Vagina (tissue), 2 donors: ENCODE measurements around the gene DBN1. TPM values are rescaled to one million over a fixed set of nuclear protein-coding genes. Genes with fewer than 3 reads are reported as not detected.

Experiments
- DNase-seq, 2 donors: peaks; one replicate each; pipeline ENCODE4 v3.0.0-alpha.2; 2017; ENCODE audit errors: extremely low spot score in 2 of 2
- H3K27ac ChIP-seq: fragments of 200-600 bp; sonication (generic); one replicate; pipeline ENCODE4 v1.5.1; 2019
- H3K27me3 ChIP-seq: fragments of 200-600 bp; sonication (generic); one replicate; pipeline ENCODE4 v1.5.1; 2019
- H3K36me3 ChIP-seq, 2 donors: fragments of 200-600 bp; sonication (generic); one replicate each; pipeline ENCODE4 v1.5.1; 2017 to 2019
- H3K4me1 ChIP-seq: fragments of 200-600 bp; sonication (generic); one replicate; pipeline ENCODE4 v1.5.1; 2019
- H3K4me3 ChIP-seq, 2 donors: fragments of 200-600 bp; sonication (generic); 1 replicate in 1 of 2; 2 replicates in 1 of 2; pipeline ENCODE4 v1.5.1; 2016 to 2019
- H3K9me3 ChIP-seq: fragments of 200-600 bp; sonication (generic); one replicate; pipeline ENCODE4 v1.5.1; 2019
- POLR2A ChIP-seq, 2 donors: fragments of 450-650 bp; IDR thresholded peaks; one replicate each; pipeline ENCODE4 v1.6.1; 2017; ENCODE audit warnings: antibody characterized with exemption in 2 of 2, mild to moderate bottlenecking in 2 of 2, moderate library complexity in 2 of 2
- POLR2AphosphoS5 ChIP-seq, 2 donors: sonication (generic); formaldehyde crosslinking; IDR thresholded peaks; one replicate each; pipeline ENCODE4 v1.9.0; 2017; ENCODE audit warnings: antibody characterized with exemption in 2 of 2, mild to moderate bottlenecking in 2 of 2, low read depth in 1 of 2; ENCODE audit not compliant: insufficient read depth in 1 of 2
- intact Hi-C: fragments of 100-400 bp; cut with DNase I; formaldehyde crosslinking; loops from one replicate; pipeline ENCODE4 v1.15.1; 2023
- total RNA-seq: library from RNA; depleted of rRNA; stranded (reverse); fragments of >200 nt; gene quantifications from one replicate; pipeline ENCODE4 v1.2.3, GENCODE V29; 2016
- TF ChIP-seq, protein P1 (sequence below), 3 experiments: fragments of 450-650 bp in 2 of 3; fragments of 200-600 bp in 1 of 3; sonication (generic) in 1 of 3; IDR thresholded peaks; one replicate each; pipeline ENCODE4 v1.5.1; 2017 to 2019; ENCODE audit warnings: antibody characterized with exemption in 3 of 3, mild to moderate bottlenecking in 2 of 3, moderate library complexity in 2 of 3

DBN1 gene
- total RNA-seq, 1 donor from 2014 or later: 69.0 TPM

DNA sequence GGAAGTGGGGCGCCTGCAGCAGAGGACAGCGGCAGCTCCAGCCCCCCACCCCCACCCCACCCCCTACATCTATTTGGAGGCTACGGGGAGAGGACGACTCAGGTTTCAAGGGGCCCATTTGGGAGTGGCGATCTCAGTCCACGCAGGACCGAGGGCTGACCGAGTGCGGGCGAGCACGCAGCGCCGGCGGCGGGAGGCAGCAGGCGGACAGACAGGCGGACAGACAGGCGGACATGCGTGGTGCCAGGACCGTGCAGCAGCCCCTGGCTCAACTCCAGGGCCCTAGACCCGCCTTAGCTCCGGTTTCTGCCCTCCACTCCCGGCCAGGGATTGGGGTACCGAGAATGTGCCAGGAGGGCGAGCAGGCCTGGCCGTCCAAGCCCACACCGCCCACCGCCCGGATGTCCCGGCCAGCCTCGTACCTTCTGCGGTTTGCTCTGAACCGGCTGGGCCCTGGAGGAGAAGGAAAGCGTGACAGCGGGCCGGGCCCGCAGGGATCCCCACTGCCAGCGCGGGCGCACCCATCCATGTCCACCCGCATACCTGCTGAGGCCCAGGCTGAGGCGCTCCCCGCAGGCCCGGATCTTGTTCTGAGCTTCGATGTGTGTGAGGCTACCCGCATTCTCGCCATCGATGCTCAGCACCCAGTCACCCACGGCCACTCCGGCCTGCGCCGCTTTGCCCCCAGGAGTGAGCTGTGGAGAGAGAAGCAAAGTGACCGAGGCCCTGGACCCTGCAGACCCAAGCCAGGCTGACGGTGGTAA is 18.7 kb upstream of the DBN1 start:
- Histone ChIP-seq H3K4me1 (peaks cover 43% of the 10 kb centered on the region), H3K9me3 (no peaks in the 10 kb centered on the region), H3K27me3 (no peaks in the 10 kb centered on the region), H3K4me3 (peak overlapping the region in 1 of 2 donors; percentile 27), H3K36me3 (peaks cover 0 to 48% of the 10 kb centered on the region in 2 donors), H3K27ac (peak overlapping the region; percentile 85)
- no peak for DNase-seq
- intact Hi-C loops: no loop called here
- TF ChIP-seq POLR2AphosphoS5 (IDR thresholded peaks at IDR 0.05; ENCODE audit: insufficient read depth in 1 of 2, low read depth in 1 of 2) (no peak), POLR2A (IDR thresholded peaks at IDR 0.05) (no peak)
- TF ChIP-seq, protein P1, sequence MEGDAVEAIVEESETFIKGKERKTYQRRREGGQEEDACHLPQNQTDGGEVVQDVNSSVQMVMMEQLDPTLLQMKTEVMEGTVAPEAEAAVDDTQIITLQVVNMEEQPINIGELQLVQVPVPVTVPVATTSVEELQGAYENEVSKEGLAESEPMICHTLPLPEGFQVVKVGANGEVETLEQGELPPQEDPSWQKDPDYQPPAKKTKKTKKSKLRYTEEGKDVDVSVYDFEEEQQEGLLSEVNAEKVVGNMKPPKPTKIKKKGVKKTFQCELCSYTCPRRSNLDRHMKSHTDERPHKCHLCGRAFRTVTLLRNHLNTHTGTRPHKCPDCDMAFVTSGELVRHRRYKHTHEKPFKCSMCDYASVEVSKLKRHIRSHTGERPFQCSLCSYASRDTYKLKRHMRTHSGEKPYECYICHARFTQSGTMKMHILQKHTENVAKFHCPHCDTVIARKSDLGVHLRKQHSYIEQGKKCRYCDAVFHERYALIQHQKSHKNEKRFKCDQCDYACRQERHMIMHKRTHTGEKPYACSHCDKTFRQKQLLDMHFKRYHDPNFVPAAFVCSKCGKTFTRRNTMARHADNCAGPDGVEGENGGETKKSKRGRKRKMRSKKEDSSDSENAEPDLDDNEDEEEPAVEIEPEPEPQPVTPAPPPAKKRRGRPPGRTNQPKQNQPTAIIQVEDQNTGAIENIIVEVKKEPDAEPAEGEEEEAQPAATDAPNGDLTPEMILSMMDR (IDR thresholded peaks at IDR 0.05): no peak

DNA sequence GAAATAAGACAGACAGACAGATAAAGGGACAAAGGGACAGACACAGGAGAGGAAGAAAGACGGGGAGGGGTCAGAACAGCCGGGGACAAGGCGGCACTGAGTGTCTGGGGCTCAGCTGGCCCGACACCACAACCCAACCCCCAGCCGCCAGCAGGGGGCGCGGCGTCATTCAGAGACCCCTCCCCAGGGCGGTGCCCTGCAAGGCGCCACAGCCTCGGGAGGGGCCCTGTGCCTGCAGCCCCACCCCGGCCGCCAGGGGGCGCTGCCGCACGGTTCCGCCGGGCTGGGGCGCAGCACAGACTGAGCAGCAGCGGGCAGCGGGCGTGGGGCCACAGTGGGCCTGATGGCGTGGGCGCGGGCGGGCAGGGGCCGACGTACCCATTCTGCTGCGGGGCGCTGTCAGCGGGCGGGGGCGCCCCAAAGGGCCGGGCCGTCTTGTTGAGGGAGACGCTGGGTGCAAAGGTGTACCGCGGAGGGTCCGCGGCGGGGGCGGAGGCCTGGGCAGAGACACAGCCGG is 18.1 kb upstream of the DBN1 start:
- H3K27ac ChIP-seq: peak overlapping the region; percentile 19
- DNase-seq: no peak
- H3K9me3 ChIP-seq: no peaks in the 10 kb centered on the region
- no peak overlapping the region for H3K4me3 ChIP-seq
- H3K36me3 ChIP-seq: peaks cover 0 to 51% of the 10 kb centered on the region in 2 donors
- no peaks in the 10 kb centered on the region for H3K27me3 ChIP-seq
- intact Hi-C loops: no loop called here
- H3K4me1 ChIP-seq: peaks cover 38% of the 10 kb centered on the region
- TF ChIP-seq, protein P1 (IDR thresholded peaks at IDR 0.05): peak in 1 of 3 experiments; percentile 20
- TF ChIP-seq POLR2AphosphoS5 (IDR thresholded peaks at IDR 0.05; ENCODE audit: insufficient read depth in 1 of 2, low read depth in 1 of 2): no peak

DNA sequence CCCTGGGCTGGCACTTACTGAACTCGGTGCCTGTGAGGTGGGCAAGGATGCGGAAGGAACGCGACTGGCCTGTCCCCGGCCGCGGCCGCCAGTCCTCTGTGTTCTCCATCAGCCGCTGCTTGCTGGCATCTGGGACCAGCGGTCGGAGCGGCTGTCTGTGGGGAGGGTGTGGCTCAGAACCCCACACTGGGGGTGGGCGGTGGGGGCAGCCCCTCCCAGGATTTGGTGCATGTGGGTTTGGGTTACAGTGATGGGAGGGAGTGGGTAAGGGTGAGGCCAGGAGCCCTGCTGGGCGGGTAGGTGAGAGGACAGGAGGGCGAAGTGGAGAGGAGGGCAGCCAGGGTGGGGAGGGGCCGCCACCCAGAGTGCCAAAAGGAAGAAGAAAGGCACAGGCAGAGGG is 17.6 kb upstream of the DBN1 start:
- H3K36me3 ChIP-seq: peaks cover 0 to 55% of the 10 kb centered on the region in 2 donors

DNA sequence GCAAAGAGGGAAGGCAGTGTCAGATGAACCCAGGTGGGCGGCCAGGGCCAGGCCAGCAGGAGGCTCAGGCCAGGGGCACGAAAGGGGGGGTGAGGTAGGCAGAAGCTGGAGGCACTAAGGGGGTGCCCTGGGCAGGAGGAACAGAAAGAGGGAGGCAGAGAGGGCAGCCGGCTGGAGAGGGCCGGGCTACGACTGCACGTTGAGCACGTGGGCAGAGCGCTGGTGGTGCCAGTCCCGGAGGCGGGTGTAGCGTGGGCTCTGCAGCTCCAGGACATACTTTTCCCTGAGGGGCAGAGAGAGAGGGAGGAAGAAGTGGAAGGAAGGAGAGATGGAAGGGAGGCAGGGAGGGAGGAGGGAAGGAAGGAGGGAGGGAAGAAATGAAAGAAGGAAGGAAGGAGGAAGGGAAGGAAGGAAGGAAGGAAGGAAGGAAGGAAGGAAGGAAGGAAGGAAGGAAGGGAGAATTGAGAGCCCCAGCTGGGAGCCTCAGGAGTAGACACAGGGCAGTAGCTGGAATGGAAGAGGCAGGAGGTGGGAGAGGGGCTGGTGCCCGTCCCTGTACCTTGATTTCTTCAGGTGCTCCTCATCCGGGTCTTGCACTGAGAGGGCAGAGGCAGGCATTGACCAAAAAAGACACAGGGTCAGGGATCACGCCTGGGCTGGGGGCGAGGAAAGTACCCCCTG is 17.0 kb upstream of the DBN1 start:
- Histone ChIP-seq H3K36me3 (peaks cover 0 to 58% of the 10 kb centered on the region in 2 donors), H3K4me3 (no peak overlapping the region), H3K4me1 (peaks cover 28% of the 10 kb centered on the region), H3K9me3 (no peaks in the 10 kb centered on the region), H3K27me3 (no peaks in the 10 kb centered on the region), H3K27ac (no peak overlapping the region)
- intact Hi-C loops: no loop called here
- no peak for DNase-seq
- TF ChIP-seq POLR2AphosphoS5 (IDR thresholded peaks at IDR 0.05; ENCODE audit: insufficient read depth in 1 of 2, low read depth in 1 of 2) (no peak), POLR2A (IDR thresholded peaks at IDR 0.05) (no peak)
- TF ChIP-seq, protein P1 (IDR thresholded peaks at IDR 0.05): no peak

More for the DNA sequence above, 17.6 kb upstream of the DBN1 start:
- no peaks in the 10 kb centered on the region for H3K9me3 ChIP-seq
- H3K4me1 ChIP-seq: peaks cover 34% of the 10 kb centered on the region
- no peaks in the 10 kb centered on the region for H3K27me3 ChIP-seq
- H3K27ac ChIP-seq: no peak overlapping the region
- H3K4me3 ChIP-seq: no peak overlapping the region
- TF ChIP-seq POLR2A (IDR thresholded peaks at IDR 0.05): no peak
- TF ChIP-seq POLR2AphosphoS5 (IDR thresholded peaks at IDR 0.05; ENCODE audit: insufficient read depth in 1 of 2, low read depth in 1 of 2): no peak
- TF ChIP-seq, protein P1 (IDR thresholded peaks at IDR 0.05): no peak
- DNase-seq: no peak
- intact Hi-C loops: no loop called here
